DMS153 treated with DMSO at 0.1 percent for 48 hours (cell line): ENCODE data around the gene CAMSAP1.
"Not testable (repeated sequence)": the region's sequence is repeated elsewhere in the genome, so short reads cannot be mapped to it uniquely, and the experiment has no call there.

ENCODE experiments used
- DNase-seq: peaks from one replicate; lab custom pipeline; 2025; ENCODE audit not compliant: unreplicated experiment; lab: John Stamatoyannopoulos, UW

CAMSAP1 gene

DNA sequence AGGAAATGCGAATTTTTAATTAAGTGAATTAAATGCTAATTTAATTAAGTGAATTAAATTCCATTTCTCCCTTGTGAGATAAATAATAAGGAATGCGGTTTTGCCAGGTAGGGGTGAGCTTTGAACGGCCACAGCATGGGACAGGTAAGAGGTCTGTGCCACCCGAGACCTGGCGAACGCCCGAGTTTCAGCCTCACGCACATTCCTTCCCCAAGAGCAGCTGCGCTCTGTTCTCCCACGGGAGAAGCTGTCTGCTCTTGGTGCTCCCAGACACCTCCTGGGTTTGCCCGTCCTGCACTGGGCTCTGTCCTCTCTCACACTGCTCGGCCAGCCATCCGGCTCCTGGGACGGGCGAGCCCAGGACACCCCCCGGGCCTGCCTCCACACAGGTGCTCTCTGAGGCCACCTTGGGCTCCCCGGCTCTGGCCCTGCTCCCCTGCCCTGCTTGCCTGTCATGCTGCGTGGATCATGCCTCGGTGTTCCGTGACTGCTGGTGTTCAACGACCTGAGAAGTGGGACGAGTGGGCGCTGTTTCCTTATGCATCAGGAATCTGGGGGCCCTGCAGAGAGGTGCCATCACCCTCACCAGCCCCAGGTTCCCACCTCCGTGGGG is 13.7 kb upstream of the CAMSAP1 start:
- DNase-seq = no peak

DNA sequence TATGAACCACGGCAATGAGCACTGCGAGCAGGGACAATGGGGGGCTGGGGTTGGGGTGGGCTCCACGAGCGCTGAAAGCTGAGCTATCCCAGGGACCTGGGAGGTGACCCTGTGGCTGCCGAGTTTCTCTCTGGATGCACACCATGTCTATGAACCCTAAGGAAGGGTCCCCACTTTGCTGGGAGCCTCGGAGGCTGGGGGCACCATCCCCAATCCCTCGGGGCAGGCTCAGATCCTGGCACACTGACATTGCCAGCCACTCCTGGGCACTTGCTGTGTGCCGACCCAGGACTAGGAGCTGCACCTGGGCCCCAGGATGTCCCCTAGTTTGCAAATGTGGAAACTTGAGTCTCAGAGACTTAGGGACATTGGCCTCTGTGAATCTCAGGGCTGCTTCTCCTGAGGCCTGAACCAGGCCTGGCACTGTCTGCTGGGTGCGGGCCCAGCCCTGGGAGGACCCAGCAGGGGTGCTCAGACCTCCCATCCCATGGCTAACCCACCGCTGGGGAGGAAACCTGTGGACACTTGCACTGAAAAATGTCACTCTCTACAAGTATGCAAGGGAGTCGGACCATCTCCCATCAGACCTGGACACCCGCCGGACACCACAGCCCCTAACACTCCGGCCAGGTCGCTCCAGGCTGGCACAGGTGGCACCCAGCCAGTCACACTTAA is 13.0 kb upstream of the CAMSAP1 start:
- DNase-seq = no peak

DNA sequence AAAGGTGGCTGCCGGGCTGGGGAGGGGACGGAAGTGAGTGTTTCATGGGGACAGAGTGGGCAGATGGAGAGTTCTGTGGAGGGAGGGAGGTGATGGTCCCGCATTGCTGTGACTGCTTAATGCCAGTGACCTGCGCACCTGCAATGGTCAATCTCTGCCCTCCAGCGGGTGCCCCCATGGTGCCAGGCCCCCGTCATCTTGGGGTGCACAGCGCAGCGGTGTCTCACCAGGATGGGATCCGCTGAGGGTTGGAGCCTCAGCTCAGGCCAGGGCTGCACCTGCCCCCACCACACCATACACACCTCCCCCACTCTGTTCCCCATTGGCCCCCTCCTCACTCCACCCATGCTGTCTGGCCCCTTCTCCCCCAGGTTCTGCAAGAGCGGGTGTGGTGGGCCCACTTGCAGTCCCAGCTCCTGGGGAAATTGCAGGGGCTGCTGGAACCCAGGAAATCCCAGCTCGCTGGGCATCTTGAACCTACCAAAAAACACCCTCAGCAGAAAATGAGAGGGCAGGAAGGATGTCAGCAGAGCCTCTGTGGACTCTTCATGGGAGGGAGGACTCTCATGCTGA is 12.1 kb upstream of the CAMSAP1 start:
- DNase-seq = no peak

DNA sequence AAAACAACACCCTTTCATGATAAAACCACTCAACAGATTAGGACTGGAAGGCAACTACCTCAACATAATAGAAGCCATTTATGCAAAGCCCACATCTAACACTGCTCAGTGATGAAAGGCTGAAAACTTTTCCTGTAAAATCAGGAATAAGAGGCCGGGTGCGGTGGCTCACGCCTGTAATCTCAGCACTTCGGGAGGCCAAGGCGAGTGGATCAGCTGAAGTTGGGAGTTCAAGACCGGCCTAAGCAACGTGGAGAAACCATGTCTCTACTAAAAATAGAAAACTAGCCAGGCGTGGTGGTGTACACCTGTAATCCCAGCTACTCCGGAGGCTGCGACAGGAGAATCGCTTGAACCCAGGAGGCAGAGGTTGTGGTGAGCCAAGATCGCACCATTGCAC is 8.9 kb upstream of the CAMSAP1 start:
- DNase-seq = not testable (repeated sequence)

DNA sequence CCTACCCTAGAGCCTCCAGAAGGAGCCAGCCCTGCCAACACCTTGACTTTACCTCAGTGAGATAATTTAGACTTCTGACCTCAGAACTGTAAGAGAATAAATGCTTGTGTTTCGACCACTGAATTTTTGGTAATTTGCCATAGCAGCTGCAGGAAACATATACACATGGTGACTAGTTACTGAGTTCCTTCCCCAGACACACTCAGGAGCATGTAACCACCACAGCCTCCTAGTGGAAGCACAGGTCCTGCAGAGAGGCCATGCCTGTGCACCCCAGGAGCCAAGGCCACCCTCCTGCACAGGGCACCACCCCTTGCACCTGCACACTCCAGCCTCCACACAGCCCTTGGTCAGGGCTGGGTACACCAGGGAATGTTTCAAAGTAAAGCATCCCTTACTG is 7.6 kb upstream of the CAMSAP1 start:
- no peak for DNase-seq

DNA sequence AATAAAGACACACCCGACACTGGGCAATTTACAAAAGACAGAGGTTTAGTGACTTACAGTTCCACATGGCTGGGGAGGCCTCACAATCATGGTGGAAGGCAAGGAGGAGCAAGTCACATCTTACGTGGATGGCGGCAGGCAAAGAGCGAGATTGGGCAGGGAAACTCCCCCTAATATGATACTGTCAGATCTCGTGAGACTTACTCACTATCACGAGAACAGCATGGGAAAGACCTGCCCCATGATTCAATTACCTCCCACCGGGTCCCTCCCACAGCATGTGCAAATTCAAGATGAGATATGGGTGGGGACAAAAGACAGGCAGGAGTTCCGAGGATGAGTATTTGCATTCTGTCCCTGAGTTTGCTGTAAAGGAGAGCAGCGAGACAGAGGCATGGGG is 3.9 kb upstream of the CAMSAP1 start:
- DNase-seq = not testable (repeated sequence)

DNA sequence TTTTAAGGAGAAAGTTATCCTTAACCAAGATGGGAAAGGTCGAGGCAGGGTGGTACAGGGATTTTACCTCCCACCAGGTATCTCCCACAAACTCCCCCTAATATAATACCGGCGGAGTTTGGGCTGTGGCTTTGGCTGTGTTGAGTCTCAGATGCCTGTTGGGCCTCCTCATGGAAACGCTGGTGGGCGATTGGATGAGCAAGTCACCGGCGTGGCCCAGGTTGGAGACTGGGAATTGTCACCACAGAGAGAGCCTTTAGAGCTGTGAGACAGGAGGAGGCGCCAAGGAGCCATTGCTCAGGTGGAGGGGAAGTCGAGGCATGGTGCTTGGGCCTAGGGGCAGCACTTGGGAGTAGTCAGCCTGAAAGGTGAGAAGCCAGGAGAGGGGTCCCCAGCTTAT is 3.4 kb upstream of the CAMSAP1 start:
- DNase-seq = no peak

DNA sequence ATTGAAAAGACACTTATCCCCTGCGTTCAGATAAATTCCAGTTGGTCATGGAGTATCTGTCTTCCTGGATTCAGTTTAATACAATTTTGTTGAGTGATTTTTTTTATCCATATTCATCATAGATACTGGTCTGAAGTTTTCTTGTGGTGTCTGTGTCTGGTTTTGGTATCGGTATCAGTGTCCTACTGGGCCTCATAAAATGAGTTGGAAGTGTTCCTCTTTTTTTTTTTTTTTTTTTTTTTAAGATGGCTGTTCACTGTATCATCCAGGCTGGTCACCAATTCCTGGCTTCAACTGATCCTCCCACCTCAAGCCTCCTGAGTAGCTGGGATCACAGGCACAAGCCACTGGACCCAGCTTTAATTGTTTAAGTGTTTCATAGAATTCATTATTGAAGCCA is 2.9 kb upstream of the CAMSAP1 start:
- DNase-seq = no peak

DNA sequence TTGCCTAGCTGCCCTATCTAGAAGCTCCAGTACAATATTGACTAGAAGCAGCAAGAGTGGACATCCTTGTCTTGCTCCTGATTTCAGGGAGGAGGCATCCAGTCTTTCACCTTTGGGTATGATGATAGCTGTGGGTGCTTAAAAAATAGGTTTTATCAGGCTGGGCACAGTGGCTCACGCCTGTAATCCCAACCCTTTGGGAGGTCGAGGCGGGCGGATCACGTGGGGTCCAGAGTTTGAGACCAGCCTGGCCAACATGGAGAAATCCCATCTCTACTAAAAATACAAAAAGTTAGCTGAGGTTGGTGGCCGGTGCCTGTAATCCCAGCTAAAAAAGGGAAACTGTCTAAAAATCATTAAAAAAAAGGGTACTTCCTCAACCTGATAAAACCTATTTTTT is 2.0 kb upstream of the CAMSAP1 start:
- no peak for DNase-seq

DNA sequence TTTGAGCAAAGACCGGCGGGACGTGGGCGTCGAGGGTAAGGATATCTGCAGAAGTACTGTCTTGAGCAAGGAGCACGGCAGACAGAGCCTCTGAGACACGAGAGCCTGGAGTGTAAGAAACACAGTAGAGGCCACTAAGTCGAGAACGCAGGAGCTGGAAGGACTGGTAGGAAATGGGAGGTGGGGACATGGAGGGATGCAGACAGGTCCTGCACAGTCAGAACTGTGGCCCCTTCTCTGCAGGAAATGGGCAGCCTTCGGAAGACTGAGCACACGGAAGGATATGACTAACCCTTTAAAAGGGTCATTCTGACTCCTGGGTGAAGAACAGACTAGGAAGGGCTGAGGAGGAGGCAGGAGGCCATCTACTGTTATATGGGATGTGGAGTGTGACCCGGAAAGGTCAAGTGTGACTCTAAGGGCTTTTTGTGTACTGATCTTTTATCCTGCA is 1.4 kb upstream of the CAMSAP1 start:
- DNase-seq = no peak

DNA sequence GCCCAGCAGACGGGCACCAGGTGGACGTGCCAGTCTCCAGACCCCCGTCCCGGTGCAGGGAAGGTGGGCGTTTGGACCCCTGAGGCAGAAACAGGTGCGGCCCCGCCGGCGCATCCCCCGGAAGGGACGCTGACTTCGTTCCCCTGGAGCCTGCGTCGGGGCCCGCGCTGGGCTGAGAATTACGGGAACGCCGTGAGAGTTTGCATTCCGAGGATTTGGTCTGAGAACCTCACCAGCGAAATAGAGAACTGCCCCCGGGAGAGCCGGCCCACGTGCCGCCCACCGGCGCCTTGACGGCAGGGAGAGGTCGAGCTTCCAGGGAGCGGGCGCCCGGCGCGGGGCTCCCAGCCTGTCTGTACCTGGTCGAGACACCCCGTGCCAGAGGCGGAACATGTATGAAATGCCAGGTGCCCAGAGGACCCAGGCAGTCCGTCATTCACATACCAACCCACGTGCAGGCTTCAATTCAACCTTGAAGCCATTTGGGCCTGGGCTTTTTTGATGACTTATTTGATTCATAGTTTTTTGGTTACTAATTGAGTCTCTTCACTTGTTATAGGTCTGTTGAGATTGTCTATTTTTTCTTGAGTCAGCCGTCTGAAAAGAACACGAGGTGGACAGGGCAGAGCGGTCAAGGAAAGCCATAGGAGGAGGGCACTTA is 877 bp upstream of the CAMSAP1 start:
- DNase-seq = no peak

DNA sequence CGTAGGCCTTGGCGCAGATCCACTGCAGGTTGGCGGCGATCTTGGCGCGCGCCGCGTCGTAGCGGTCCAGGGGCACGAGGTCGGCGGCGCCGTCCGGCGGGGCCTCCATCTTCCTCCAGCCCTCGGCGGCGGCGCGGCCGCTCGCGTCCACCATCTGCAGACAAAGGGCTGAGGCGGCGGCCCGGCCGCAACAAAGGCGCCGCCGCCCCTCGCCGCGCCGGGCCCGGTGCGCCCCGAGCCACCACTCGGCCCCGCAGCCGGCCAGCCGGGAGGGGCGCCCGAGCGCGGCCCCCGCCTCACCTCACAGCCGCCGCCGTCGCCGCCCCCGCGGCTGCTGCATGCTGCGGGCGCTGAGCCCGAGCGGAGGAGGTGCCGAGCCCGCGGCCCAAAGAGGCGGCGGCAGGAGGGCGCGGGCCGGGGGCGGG is 328 bp downstream of the CAMSAP1 start:
- DNase-seq = no peak

DNA sequence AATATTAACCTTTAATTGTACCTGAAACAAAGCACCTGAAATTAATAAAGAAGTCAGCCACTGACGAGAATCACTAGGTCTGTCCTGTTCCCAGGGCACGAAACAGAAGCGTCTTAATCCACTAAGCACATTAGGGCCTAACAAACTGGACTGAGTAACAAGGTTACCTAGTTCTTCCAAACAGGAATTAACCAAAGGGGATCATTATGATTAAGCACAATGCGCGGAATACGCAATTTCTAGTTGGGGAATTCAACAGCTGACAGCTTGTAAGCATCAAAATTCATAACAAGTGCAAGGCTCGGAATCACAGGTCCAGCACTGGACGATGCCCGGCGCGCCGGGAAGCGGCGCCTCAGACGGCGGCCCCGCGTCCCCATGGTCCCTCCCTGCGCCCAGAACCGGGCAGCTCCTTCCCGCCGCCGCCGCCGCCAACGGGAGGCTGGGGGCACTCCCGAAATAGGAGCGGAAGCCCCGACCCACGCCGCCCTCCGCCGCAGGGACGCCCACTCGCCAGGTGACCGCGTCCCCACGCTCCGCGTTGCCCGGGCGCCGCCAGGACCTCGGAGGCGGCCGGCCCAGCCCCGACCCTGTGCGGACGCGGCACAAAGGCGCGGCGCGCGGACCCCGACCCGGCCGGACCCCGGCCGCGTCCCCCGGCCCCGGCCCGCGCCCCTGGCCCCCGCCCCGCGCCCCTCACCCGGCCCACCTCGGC is 898 bp downstream of the CAMSAP1 start:
- no peak for DNase-seq

DNA sequence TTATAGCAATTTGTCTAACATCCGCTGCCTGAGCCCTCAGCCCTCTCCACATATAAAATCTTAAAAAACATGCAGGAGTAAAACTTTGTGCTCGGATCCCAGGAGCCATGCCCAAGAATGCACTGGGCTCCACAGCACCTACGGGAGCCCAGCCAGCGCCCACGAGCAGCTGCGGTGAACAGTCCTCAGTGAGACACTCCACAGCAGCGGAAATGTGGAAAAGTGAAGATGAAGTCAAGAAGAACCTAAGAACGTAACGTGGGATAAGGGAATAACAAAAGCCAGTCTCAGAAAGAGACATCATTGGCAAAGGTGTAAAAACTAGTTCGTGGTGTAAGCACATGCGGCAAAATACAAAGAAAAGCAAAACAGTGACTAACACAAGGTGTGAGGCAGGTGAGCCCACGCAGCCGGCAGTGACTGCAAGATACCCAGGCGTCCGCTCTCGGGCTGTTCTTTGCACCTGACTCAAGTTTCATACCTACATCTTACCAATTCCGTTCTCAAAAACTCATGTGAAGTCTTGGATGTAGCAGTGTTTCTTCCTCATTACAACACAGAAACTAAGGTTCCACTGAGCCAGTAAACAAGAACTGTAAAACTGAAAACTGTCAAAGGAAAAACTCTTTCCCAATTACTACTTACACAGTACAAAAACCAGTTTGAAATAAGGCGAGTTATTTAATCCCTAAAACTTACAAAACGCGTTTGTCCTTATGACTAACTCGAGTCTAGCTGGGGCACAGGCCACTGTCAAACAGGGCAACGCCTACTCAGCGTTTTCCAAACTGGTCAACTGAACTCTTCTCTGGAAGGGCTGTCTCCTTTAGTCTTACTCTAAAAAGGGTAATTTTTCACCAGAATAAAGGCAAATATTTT is 1.7 kb downstream of the CAMSAP1 start:
- no peak for DNase-seq

DNA sequence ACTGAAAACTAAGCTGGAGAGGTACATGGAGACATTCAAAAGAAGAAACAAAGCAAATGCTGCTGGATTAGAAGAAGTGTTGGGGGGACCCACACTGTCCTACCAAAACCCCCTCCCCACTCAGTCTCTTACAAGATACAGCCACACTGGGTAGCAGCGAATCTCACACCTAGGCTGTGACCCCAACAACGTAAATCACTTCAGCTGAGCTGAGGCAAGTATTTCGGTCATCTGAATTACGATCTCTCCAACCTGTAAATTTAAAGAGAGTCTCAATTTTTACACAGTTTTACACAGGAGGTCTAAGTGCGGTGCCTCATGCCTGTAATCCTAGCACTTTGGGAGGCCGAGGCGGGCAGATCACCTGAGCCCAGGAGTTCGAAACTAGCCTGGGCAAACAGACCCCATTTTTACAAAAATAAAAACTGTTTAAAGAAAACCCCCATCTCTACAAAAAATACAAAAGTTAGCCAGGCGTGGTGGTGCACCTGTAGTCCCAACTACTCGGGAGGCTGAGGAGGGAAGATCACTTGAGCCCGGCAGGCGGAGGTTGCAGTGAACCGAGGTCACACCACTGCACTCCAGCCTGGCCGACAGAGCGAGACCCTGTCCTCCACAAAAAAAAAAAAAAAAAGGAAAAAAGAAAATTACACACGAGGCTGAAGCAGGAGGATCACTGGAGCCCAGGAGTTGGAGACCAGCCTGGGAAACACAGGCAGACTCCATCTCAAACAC is 3.4 kb downstream of the CAMSAP1 start:
- no peak for DNase-seq

DNA sequence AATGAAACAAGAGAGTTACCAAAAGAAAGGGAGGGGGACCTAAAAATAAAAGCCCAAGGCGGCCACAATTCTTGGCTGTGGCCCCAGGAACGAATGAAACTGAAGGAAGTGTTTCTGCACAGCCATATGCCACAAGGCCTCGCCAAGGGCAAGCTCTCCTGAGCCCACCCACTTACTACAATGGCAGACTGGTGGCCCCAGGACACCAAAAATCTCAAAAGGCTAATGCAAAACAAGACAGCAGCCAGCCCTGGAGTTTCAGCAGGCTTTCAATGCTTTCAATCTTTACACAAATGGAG is 4.0 kb downstream of the CAMSAP1 start:
- DNase-seq = no peak

DNA sequence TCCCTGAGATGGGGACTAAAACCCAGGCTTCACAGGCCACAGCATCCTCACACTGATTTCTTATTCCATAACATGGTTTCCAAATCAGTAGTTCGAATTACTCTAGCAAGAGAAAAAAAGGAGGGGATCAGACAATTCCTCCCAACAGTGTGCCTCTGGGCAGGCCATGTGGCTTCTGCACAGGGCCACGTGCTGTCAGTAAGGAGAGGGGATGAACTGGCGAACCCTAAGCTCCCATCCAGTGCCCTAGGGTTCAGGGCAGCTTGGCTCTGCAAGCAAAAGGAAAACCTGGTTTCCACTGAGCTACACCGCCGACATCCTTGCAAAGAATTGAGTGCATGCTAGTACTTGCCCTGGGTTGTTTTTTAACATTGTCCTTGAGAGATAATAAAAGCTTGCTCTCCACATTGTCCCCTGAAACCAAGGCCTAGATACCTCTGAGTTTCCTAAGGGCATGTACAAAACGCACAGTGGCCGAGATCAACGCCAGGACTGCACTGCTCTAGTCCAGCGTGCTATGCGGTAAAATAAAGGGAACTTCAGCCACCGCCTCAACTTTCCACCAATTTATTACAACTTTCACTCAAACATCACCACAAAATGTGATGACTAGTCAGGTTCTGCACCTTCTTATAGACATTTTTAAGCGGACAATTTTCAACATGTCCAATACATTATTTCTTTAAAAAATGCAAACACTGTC is 4.5 kb downstream of the CAMSAP1 start:
- DNase-seq = no peak

DNA sequence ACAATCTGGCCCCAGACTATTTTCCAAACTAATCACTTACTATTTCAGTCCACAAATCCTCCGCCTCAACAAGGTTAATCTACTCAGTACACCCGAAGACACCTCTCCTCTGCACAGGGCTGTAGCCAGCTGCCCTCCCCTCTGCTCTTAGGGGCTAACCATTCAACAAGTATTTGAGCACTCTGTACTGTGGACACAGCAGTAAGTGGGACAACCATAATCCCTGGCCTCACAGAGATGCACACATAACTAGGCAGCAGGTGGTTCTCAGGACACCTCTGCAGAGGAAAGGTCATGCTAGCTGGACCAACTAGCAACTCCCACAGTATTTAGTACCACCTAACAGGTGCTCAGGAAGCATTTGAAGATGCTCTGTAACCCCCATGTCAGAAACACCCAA is 5.5 kb downstream of the CAMSAP1 start:
- DNase-seq = no peak

DNA sequence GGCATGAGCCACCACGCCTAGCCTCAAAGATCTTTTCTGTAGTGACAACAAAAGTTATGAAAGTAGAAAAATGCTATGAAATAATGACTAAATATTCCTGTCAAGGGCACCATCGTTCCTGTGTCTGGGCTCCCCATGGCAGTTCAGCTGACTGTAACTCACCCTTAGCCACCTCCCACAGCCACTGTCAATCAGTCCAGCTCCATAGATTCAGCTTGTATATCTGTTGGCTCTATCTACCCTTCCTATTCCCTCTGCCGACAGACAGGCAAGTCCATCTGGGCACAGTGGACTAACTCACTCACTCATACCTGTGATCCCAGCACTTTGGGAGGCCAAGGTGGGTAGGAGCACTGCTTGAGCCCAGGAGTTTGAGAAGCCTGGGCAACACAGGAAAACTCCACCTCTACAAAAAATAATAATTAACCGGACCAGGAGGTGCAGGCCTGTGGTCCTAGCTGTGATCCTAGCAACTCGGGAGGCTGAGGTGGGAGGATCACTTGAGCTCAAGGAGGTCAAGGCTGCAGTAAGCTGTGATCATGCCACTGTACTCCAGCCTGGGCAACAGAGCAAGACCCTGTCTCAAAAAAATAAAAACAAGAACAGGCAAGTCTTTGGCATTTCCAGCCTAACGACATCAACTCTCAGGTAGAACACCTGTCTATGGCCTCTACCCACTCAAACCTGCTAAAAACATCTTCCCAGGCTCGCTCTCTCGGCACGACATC is 6.2 kb downstream of the CAMSAP1 start:
- DNase-seq = no peak
